Left colon (tissue), 2 donors: ENCODE data around the gene BET1L. TPM values are rescaled to one million over a fixed set of nuclear protein-coding genes. Genes with fewer than 3 reads are reported as not detected.
"Not testable (repeated sequence)": the region's sequence is repeated elsewhere in the genome, so short reads cannot be mapped to it uniquely, and the experiment has no call there.

Source experiments
- ATAC-seq: fragments of 200-7000 bp; cut with Tn5 transposase; one replicate; pipeline ENCODE4 v1.9.1; 2020; ENCODE audit warnings: mild to moderate bottlenecking, moderate library complexity
- DNase-seq, 2 donors: peaks; one replicate each; pipeline ENCODE4 v3.0.0-alpha.2; 2020
- intact Hi-C, 2 donors: fragments of 100-400 bp; cut with DNase I in 1 of 2; cut with micrococcal nuclease in 1 of 2; formaldehyde crosslinking; loops; one replicate each; pipeline versions ENCODE4 v1.11.2 to v1.14.0; 2022; cut with DNase I, micrococcal nuclease
- long read RNA-seq: library from polyadenylated mRNA; unstranded; transcript quantifications from one replicate; pipeline ENCODE4 v2.0.0, GENCODE V29; 2021
- total RNA-seq, 2 donors: library from RNA; stranded (reverse); fragmentation: NEBNext Ultra II Directional; extraction: Animal tissue kit (Norgen Biotek cat#: 25700); gene quantifications; one replicate each; pipeline ENCODE4 v1.2.1, GENCODE V29; 2021
- donor health status: DM: no; HTN: no; CAD: no.
- donor health status: DM: yes; HTN: yes; CAD: no.

The BET1L gene
- 10 to 100 TPM; 55.8 to 69.0 TPM for total RNA-seq
- long read RNA-seq, transcript BET1L-203 (4 exons, 2,819 nt), result major isoform, 21 of 42 reads
- long read RNA-seq, partial matches to known transcripts, result 1 of 42 reads
- long read RNA-seq, other reads (novel, unspliced or antisense), result 20 of 42 reads

- ATAC-seq (peak; percentile 81), DNase-seq (peak; percentile 97 to 99)
These were observed at the start of gene BET1L, which contains the start of gene RIC8A for GRCh38 chr11:207208-207862. TSS of gene BET1L (minus strand) at chr11:207399. CDS start at chr11:207321, 78 bp downstream. TSS of gene RIC8A (plus strand) at chr11:207708. CDS start at chr11:208855, 1,147 bp downstream.

GRCh38 chr11:255816-256215 lies 48.6 kb upstream of the BET1L start:
- no peak for DNase-seq
- ATAC-seq, result no peak
- intact Hi-C loops, result loop anchor here in 1 of 2 donors (10.0 kb wide), 1 partner anchor 109 kb away; the partner anchor contains the start of gene B4GALNT4

More at GRCh38 chr11:207208-207862, at the start of gene BET1L, which contains the start of gene RIC8A:
- intact Hi-C loops, result no loop called here

- intact Hi-C loops, result loop anchor here in 1 of 2 donors (10.0 kb wide), 1 partner anchor 110 kb away; the partner anchor contains the start of gene B4GALNT4
- DNase-seq (no peak), ATAC-seq (no peak)
These were observed 48.0 kb upstream of the BET1L start for GRCh38 chr11:255176-255575.

- intact Hi-C loops, result loop anchor here in 1 of 2 donors (10.0 kb wide), 1 partner anchor 111 kb away; the partner anchor contains the start of gene B4GALNT4
- ATAC-seq (no peak), DNase-seq (no peak)
These were observed 46.7 kb upstream of the BET1L start for GRCh38 chr11:253886-254270.

- ATAC-seq (peak; percentile 16), DNase-seq (no peak)
- intact Hi-C loops, result loop anchor here in 1 of 2 donors (10.0 kb wide), 1 partner anchor 111 kb away; the partner anchor contains the start of gene B4GALNT4
These were observed 46.1 kb upstream of the BET1L start for GRCh38 chr11:253160-253885.

- no peak for ATAC-seq
- intact Hi-C loops, result loop anchor here in 1 of 2 donors (10.0 kb wide), 1 partner anchor 112 kb away; the partner anchor contains the start of gene B4GALNT4
- DNase-seq, result no peak
These were observed 45.5 kb upstream of the BET1L start for GRCh38 chr11:252666-253065.

- no peak for ATAC-seq
- no peak for DNase-seq
- intact Hi-C loops, result loop anchor here in 1 of 2 donors (10.0 kb wide), 1 partner anchor 113 kb away; the partner anchor contains the start of gene B4GALNT4
These were observed 44.4 kb upstream of the BET1L start for GRCh38 chr11:251550-251949.

- DNase-seq (peak in 1 of 2 donors; percentile 62), ATAC-seq (peak; percentile 84)
- intact Hi-C loops, result loop anchor here in 1 of 2 donors (10.0 kb wide), 1 partner anchor 114 kb away; the partner anchor contains the start of gene B4GALNT4
These were observed 43.6 kb upstream of the BET1L start for GRCh38 chr11:250740-251299.

GRCh38 chr11:250274-250673 lies 43.1 kb upstream of the BET1L start:
- DNase-seq (no peak), ATAC-seq (no peak)
- intact Hi-C loops, result loop anchor here in 1 of 2 donors (10.0 kb wide), 1 partner anchor 115 kb away; the partner anchor contains the start of gene B4GALNT4

GRCh38 chr11:249062-249461 lies 41.9 kb upstream of the BET1L start:
- no peak for ATAC-seq
- intact Hi-C loops, result no loop called here
- no peak for DNase-seq

- intact Hi-C loops, result no loop called here
- DNase-seq (no peak), ATAC-seq (no peak)
These were observed 37.2 kb upstream of the BET1L start for GRCh38 chr11:244376-244775.

GRCh38 chr11:241634-242033 lies 34.4 kb upstream of the BET1L start:
- DNase-seq (no peak), ATAC-seq (no peak)
- intact Hi-C loops, result no loop called here

GRCh38 chr11:240315-240714 lies 33.1 kb upstream of the BET1L start:
- ATAC-seq (no peak), DNase-seq (no peak)
- intact Hi-C loops, result no loop called here

- ATAC-seq, DNase-seq, intact Hi-C loops: not testable (repeated sequence)
These were observed 31.1 kb upstream of the BET1L start for GRCh38 chr11:238346-238745.

- peak; percentile 88 for ATAC-seq
- DNase-seq, result peak; percentile 81 to 92
- intact Hi-C loops, result no loop called here
These were observed 29.9 kb upstream of the BET1L start, which contains the start of gene PSMD13 for GRCh38 chr11:236774-237767. TSS of gene PSMD13 (plus strand) at chr11:236976. CDS start at chr11:237050, 74 bp downstream.

- peak; percentile 88 for DNase-seq
These were observed 29.0 kb upstream of the BET1L start, which contains the start of gene SIRT3 for GRCh38 chr11:235997-236773. TSS of gene SIRT3 (minus strand) at chr11:236342. CDS start at chr11:236328, 14 bp downstream.

GRCh38 chr11:235609-235996 lies 28.4 kb upstream of the BET1L start:
- intact Hi-C loops, result no loop called here
- DNase-seq, result no peak
- peak; percentile 12 for ATAC-seq

More at GRCh38 chr11:235997-236773, 29.0 kb upstream of the BET1L start, which contains the start of gene SIRT3:
- peak; percentile 91 for ATAC-seq
- intact Hi-C loops, result no loop called here
